ENCODE results near the gene DEDD.

- TF ChIP-seq, protein P1, sequence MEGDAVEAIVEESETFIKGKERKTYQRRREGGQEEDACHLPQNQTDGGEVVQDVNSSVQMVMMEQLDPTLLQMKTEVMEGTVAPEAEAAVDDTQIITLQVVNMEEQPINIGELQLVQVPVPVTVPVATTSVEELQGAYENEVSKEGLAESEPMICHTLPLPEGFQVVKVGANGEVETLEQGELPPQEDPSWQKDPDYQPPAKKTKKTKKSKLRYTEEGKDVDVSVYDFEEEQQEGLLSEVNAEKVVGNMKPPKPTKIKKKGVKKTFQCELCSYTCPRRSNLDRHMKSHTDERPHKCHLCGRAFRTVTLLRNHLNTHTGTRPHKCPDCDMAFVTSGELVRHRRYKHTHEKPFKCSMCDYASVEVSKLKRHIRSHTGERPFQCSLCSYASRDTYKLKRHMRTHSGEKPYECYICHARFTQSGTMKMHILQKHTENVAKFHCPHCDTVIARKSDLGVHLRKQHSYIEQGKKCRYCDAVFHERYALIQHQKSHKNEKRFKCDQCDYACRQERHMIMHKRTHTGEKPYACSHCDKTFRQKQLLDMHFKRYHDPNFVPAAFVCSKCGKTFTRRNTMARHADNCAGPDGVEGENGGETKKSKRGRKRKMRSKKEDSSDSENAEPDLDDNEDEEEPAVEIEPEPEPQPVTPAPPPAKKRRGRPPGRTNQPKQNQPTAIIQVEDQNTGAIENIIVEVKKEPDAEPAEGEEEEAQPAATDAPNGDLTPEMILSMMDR (IDR thresholded peaks at IDR 0.05; ENCODE audit: insufficient read depth, low read depth, low read length) = no peak
- no peak for TF ChIP-seq EZH2 (IDR thresholded peaks at IDR 0.05; ENCODE audit: insufficient read depth, low read length)
Observed at GRCh38 chr1:161086457-161086856, 46.0 kb downstream of the DEDD start.
